AG10803 (cell line): ENCODE measurements around the gene ZRANB3.
"Not testable (repeated sequence)": the region's sequence is repeated elsewhere in the genome, so short reads cannot be mapped to it uniquely, and the experiment has no call there.

Experiments used
- DNase-seq: peaks from one replicate; pipeline ENCODE4 v3.0.0; 2010; ENCODE audit warnings: low read depth
- H3K4me3 ChIP-seq: 2 replicates; pipeline ENCODE4 v1.5.1; 2011; ENCODE audit warnings: mild to moderate bottlenecking, low read length, control low read depth
- TF ChIP-seq, protein P1 (sequence below): conservative IDR thresholded peaks from 2 replicates; pipeline ENCODE4 v1.5.1; 2011; ENCODE audit warnings: mild to moderate bottlenecking, low read length, control low read depth, inconsistent platforms

Gene ZRANB3

DNA sequence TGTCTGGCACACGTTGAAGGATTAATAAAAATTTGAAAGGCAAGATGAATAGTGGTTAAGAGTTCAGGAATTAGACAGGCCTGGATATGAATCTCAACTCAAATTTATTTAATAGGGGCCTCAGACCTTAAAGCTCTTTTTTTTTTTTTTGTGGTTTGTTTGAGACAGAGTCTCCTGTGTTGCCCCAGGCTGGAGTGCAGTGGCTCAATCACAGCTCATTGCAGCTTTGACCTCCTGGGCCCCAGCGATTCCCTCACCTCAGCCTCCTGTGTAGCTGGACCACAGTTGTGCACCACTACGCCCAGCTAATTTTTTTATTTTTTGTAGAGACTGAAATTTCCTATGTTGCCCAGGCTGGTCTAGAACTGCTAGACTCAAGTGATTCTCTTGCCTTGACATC lies 3.0 kb downstream of the ZRANB3 start:
- TF ChIP-seq, protein P1, sequence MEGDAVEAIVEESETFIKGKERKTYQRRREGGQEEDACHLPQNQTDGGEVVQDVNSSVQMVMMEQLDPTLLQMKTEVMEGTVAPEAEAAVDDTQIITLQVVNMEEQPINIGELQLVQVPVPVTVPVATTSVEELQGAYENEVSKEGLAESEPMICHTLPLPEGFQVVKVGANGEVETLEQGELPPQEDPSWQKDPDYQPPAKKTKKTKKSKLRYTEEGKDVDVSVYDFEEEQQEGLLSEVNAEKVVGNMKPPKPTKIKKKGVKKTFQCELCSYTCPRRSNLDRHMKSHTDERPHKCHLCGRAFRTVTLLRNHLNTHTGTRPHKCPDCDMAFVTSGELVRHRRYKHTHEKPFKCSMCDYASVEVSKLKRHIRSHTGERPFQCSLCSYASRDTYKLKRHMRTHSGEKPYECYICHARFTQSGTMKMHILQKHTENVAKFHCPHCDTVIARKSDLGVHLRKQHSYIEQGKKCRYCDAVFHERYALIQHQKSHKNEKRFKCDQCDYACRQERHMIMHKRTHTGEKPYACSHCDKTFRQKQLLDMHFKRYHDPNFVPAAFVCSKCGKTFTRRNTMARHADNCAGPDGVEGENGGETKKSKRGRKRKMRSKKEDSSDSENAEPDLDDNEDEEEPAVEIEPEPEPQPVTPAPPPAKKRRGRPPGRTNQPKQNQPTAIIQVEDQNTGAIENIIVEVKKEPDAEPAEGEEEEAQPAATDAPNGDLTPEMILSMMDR, result no peak
- no peak for DNase-seq

DNA sequence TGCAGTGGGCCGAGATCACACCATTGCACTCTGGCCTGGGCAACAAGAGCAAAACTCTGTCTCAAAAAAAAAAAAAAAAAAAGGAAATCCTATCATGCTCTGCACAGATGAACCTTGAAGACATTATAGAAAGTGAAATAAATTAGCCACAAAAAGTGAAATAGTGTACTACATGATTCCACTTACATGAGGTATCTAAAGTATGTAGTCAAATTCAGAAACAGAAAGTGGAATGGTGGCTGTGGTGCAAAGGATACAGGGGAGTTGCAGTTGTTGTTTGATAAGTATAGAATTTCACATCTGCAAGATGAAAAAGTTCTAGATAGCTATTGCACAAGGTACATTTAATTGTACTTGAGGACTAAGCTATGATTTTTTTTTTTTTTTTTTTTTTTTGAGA lies 5.2 kb downstream of the ZRANB3 start:
- no peak overlapping the region for H3K4me3 ChIP-seq
- TF ChIP-seq, protein P1, result no peak
- DNase-seq, result no peak

More for the DNA sequence above, 3.0 kb downstream of the ZRANB3 start:
- no peak overlapping the region for H3K4me3 ChIP-seq

DNA sequence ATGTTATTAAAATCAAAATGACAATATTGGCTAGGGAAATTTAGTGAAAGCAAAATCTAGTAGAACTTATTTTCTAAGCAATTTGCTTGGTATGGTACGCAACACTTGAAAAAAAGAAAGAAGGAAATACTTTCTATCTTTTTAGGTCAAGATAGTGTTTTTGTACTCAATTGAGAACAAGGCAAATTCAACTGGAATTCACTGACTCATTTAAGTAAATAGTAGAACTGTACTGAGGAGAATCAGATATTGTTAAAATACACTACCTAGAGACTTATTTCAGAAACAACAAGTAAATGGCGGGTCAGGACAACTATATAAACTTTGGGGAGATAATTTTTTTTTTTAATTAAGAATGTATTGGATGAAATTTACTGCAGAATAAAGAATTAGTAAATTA lies 18.9 kb downstream of the ZRANB3 start:
- TF ChIP-seq, protein P1, result no peak
- no peak for DNase-seq
- H3K4me3 ChIP-seq, result no peak overlapping the region

DNA sequence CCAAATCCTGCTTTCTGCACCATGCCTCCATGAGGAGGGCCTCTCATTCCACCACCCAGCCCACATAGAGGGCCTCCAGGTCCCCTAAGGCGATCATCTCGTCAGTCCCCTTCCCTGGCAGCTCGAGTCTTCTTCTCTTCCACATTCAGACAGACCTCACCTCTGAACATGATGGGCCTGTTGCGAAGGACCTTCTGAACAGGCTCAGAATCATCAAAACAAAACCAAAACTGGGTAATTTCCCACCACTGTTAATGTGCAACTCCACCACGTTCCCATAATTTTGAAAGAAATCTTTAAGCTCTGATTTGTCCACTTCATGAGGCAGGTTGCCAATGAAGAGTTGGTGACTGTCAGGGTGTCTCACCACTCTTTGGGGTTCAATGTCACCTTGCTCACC lies 20.4 kb downstream of the ZRANB3 start:
- TF ChIP-seq, protein P1, result no peak
- no peak for DNase-seq

DNA sequence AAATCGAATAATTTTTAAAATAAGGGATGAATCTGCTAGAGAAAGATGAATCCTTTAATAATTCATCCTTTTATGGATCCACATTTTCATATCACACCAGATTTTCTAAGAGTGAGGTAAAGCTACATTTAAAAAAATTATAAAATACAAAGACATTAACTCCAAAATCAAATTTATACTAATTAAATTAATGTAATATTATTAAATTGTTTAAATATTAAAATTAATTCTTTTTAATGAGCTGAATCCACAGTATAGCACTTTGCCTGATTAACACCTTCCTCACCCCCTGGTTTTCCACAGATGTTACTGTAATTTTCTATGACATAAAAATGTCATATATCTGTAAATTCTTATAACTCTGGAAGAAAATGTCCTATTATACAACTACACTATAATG lies 26.2 kb downstream of the ZRANB3 start:
- no peak for DNase-seq
- TF ChIP-seq, protein P1, result no peak
- no peak overlapping the region for H3K4me3 ChIP-seq

More for the DNA sequence above, 20.4 kb downstream of the ZRANB3 start:
- H3K4me3 ChIP-seq, result no peak overlapping the region

DNA sequence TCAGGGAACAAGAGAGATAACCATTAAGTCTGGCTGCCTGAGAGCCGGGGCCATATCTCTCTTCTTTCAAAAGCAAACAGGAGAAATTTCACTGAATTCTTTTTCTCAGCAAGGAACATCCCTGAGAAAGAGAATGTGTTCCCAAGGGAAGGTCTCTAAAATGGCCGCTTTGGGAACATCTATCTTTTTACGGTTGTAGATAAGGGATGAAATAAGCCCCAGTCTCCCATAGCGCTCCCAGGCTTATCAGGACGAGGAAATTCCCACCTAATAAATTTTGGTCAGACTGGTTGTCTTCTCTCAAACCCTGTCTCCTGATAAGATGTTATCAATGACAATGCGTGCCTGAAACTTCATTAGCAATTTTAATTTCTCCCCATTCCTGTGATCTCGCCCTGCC lies 32.4 kb downstream of the ZRANB3 start:
- not testable (repeated sequence) for H3K4me3 ChIP-seq, DNase-seq

DNA sequence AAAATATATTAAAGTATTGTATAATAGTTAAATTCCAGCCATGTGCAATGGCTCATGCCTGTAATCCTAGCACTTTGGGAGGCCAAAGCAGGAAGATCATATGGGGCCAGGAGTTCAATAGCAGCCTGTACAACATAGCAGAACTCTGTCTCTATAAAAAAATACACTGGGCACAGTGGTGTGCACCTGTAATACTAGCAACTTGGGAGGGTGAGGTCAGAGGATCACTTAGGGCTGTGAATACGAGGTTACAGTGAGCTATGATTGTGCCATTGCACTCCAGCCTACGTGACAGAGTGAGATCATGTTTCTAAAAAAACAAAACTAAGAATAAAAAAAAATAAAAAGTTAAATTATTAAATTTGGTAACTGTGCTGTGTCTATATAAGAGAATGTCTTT lies 36.1 kb downstream of the ZRANB3 start:
- DNase-seq, result no peak
- TF ChIP-seq, protein P1, result no peak
- no peak overlapping the region for H3K4me3 ChIP-seq

DNA sequence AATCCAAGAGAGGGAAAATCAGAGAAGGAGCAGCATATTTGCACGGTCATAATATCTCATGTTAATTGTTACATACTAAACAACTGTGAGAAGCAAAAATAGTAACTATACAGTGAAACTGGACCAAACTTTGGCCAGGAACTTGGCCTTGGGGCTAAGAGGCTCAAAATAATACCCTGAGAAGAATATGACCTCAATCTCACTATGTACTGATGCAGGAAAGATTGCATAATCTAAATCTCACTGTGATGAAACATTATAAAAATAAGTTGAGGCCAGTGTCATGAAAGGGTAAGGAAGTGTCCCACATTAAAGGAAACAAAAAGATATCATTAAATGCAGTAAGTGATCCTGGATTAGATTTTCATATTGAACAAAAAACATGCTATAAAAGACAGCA lies 36.5 kb downstream of the ZRANB3 start:
- TF ChIP-seq, protein P1, result no peak
- H3K4me3 ChIP-seq, result no peak overlapping the region
- DNase-seq, result peak; percentile 23
